ENCODE results near the gene PUS7. TPM values are rescaled to one million over a fixed set of nuclear protein-coding genes. Genes with fewer than 3 reads are reported as not detected.

The PUS7 gene
- polyA plus RNA-seq, 1 of the 3 experiments (the other 2 are of a cell fraction) = 18.8 TPM

GRCh38 chr7:105470846-105471245, 51.2 kb downstream of the PUS7 start:
- no peak overlapping the region for H2AFZ ChIP-seq (ENCODE audit: low read depth)
- no peak overlapping the region for H3K4me3 ChIP-seq (ENCODE audit: low read depth in 2 of 2, low read length in 1 of 2)
- H3K9me2 ChIP-seq = no peaks in the 10 kb centered on the region
- ChIA-PET CTCF (no interaction called here), POLR2A (no interaction called here)
- H3K27me3 ChIP-seq (ENCODE audit: insufficient read depth) = no peaks in the 10 kb centered on the region
- H3K9ac ChIP-seq = no peak overlapping the region
- peaks cover 8 to 41% of the 10 kb centered on the region in 2 experiments for H3K36me3 ChIP-seq (replicated peaks in 1 of 2; ENCODE audit: control insufficient read depth in 1 of 2, insufficient read depth in 2 of 2, low read length in 1 of 2)
- no peak overlapping the region for H3K27ac ChIP-seq (ENCODE audit: low read depth in 2 of 2, low read length in 1 of 2)
- H3F3A ChIP-seq (replicated peaks; ENCODE audit: insufficient read depth) = peaks cover 5% of the 10 kb centered on the region
- no peak overlapping the region for H3K4me2 ChIP-seq
- H4K20me1 ChIP-seq (ENCODE audit: insufficient read depth) = no peaks in the 10 kb centered on the region
- WGBS (ENCODE audit: low lambda C conversion rate) = 95% methylated on average over 4 of the region's 4 CpGs
- H3K9me3 ChIP-seq = no peaks in the 10 kb centered on the region
- DNase-seq = no peak
- TF ChIP-seq MXI1 (IDR thresholded peaks at IDR 0.05; ENCODE audit: low read depth, low read length) (no peak), CHD2 (IDR thresholded peaks at IDR 0.05; ENCODE audit: low read length, partially characterized antibody) (no peak), ZBTB33 (IDR thresholded peaks at IDR 0.05; ENCODE audit: borderline replicate concordance, low read depth) (no peak), SMC3 (IDR thresholded peaks at IDR 0.05; ENCODE audit: low read depth, low read length) (no peak), JUND (IDR thresholded peaks at IDR 0.05) (no peak), GATA2 (CRISPR knock-in tag; IDR thresholded peaks at IDR 0.05) (no peak), RAD21 (IDR thresholded peaks at IDR 0.05; ENCODE audit: low read length) (no peak), EZH2phosphoT487 (IDR thresholded peaks at IDR 0.05; ENCODE audit: borderline replicate concordance, low read depth) (no peak), RCOR1 (IDR thresholded peaks at IDR 0.05; ENCODE audit: low read length) (no peak), IRF3 (IDR thresholded peaks at IDR 0.05; ENCODE audit: low read depth, low read length) (no peak), SIN3A (IDR thresholded peaks at IDR 0.05; ENCODE audit: borderline replicate concordance, low read depth, low read length) (no peak), PBX3 (IDR thresholded peaks at IDR 0.05) (no peak), NFIC (IDR thresholded peaks at IDR 0.05; ENCODE audit: borderline replicate concordance) (no peak), NRF1 (IDR thresholded peaks at IDR 0.05; ENCODE audit: low read depth, low read length) (no peak), TAF1 (IDR thresholded peaks at IDR 0.05; ENCODE audit: borderline replicate concordance, low read depth, low read length) (no peak), EP300 (IDR thresholded peaks at IDR 0.05; ENCODE audit: borderline replicate concordance in 1 of 2, low read depth in 1 of 2, low read length in 1 of 2) (no peak), YY1 (IDR thresholded peaks at IDR 0.05; ENCODE audit: low read depth) (no peak), FOXM1 (IDR thresholded peaks at IDR 0.05; ENCODE audit: low read depth) (no peak), TCF12 (IDR thresholded peaks at IDR 0.05) (no peak)
- TF ChIP-seq, protein P1, sequence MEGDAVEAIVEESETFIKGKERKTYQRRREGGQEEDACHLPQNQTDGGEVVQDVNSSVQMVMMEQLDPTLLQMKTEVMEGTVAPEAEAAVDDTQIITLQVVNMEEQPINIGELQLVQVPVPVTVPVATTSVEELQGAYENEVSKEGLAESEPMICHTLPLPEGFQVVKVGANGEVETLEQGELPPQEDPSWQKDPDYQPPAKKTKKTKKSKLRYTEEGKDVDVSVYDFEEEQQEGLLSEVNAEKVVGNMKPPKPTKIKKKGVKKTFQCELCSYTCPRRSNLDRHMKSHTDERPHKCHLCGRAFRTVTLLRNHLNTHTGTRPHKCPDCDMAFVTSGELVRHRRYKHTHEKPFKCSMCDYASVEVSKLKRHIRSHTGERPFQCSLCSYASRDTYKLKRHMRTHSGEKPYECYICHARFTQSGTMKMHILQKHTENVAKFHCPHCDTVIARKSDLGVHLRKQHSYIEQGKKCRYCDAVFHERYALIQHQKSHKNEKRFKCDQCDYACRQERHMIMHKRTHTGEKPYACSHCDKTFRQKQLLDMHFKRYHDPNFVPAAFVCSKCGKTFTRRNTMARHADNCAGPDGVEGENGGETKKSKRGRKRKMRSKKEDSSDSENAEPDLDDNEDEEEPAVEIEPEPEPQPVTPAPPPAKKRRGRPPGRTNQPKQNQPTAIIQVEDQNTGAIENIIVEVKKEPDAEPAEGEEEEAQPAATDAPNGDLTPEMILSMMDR (IDR thresholded peaks at IDR 0.05) = no peak
- no peaks in the 10 kb centered on the region for H3K4me1 ChIP-seq (ENCODE audit: control insufficient read depth in 1 of 2, insufficient read depth in 2 of 2, low read depth in 1 of 2, low read length in 1 of 2)
- no peaks in the 10 kb centered on the region for H3K79me2 ChIP-seq (ENCODE audit: insufficient read depth)
